Breast epithelium (tissue), 4 donors: ENCODE data around the gene FAN1. TPM values are rescaled to one million over a fixed set of nuclear protein-coding genes. Genes with fewer than 3 reads are reported as not detected.
A peak's percentile ranks its signal among the peaks of the same experiment; 100 is the strongest.

Source experiments
- DNase-seq, 2 donors: peaks; one replicate each; pipeline ENCODE4 v3.0.0-alpha.2; 2019; ENCODE audit warnings: low spot score in 2 of 2
- H3K27ac ChIP-seq, 2 donors: fragments of 200-600 bp; sonication (generic) in 1 of 2; one replicate each; pipeline ENCODE4 v1.5.1; 2016 to 2019; ENCODE audit warnings: mild to moderate bottlenecking in 1 of 2
- H3K27me3 ChIP-seq, 2 donors: fragments of 200-600 bp; sonication (generic) in 1 of 2; one replicate each; pipeline versions ENCODE4 v1.5.1 to v1.6.0; 2017 to 2019; ENCODE audit warnings: control low read depth in 1 of 2, mild to moderate bottlenecking in 1 of 2
- H3K36me3 ChIP-seq: fragments of 200-600 bp; one replicate; pipeline ENCODE4 v1.5.1; 2019
- H3K4me1 ChIP-seq, 2 donors: fragments of 200-600 bp; sonication (generic); one replicate each; pipeline ENCODE4 v1.5.1; 2016 to 2019; ENCODE audit warnings: control low read depth in 1 of 2
- H3K4me3 ChIP-seq, 3 donors: fragments of 200-600 bp; sonication (generic); 1 replicate in 2 of 3; 2 replicates in 1 of 3; pipeline ENCODE4 v1.5.1; 2016 to 2019; ENCODE audit warnings: mild to moderate bottlenecking in 3 of 3, moderate library complexity in 2 of 3
- H3K9me3 ChIP-seq, 2 donors: fragments of 200-600 bp; sonication (generic) in 1 of 2; one replicate each; pipeline ENCODE4 v1.5.1; 2016 to 2019; ENCODE audit warnings: control low read depth in 1 of 2
- POLR2A ChIP-seq: fragments of 450-650 bp; IDR thresholded peaks from one replicate; pipeline ENCODE4 v1.6.1; 2016; ENCODE audit warnings: antibody characterized with exemption, mild to moderate bottlenecking, moderate library complexity
- POLR2AphosphoS5 ChIP-seq, 3 donors: sonication (generic); formaldehyde crosslinking; IDR thresholded peaks; one replicate each; pipeline ENCODE4 v1.6.1; 2017; ENCODE audit warnings: antibody characterized with exemption in 3 of 3
- intact Hi-C: fragments of 100-400 bp; cut with DNase I; formaldehyde crosslinking; loops from one replicate; pipeline ENCODE4 v1.15.1; 2023; ENCODE audit warnings: low total_unique reads
- total RNA-seq, 3 donors: library from RNA; depleted of rRNA; stranded (reverse); fragments of >200 nt; gene quantifications; one replicate each; pipeline ENCODE4 v1.1.0, GENCODE V29; 2016
- TF ChIP-seq, protein P1 (sequence below), 3 donors: fragments of 450-650 bp; IDR thresholded peaks; one replicate each; pipeline ENCODE4 v1.5.1; 2016 to 2017; ENCODE audit warnings: antibody characterized with exemption in 3 of 3, mild to moderate bottlenecking in 3 of 3, moderate library complexity in 3 of 3

FAN1 gene
- total RNA-seq, 3 donors from 2014 or later: 13.1 to 20.9 (median 15.4) TPM

DNA sequence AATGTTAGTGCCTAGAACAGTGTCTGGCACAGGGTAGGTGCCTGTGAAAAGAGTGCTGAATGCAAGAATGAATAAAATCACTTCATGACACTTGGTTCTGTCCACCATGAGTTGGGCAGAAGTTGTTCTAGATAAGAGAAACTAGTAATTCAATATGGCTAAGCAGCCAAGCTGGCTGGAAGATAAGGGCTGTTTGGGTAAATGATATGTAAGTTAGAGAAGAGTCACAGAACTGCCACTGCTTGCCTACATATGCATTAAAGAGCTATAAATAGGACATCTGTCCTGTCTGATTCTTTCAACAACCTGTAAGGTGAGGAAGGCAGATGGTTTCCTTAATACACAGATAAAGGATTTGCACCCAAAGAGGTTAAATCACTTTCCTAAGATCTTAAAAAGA is 74.6 kb downstream of the FAN1 start:
- no peaks in the 10 kb centered on the region for H3K4me1 ChIP-seq
- H3K36me3 ChIP-seq: no peaks in the 10 kb centered on the region
- TF ChIP-seq, protein P1, sequence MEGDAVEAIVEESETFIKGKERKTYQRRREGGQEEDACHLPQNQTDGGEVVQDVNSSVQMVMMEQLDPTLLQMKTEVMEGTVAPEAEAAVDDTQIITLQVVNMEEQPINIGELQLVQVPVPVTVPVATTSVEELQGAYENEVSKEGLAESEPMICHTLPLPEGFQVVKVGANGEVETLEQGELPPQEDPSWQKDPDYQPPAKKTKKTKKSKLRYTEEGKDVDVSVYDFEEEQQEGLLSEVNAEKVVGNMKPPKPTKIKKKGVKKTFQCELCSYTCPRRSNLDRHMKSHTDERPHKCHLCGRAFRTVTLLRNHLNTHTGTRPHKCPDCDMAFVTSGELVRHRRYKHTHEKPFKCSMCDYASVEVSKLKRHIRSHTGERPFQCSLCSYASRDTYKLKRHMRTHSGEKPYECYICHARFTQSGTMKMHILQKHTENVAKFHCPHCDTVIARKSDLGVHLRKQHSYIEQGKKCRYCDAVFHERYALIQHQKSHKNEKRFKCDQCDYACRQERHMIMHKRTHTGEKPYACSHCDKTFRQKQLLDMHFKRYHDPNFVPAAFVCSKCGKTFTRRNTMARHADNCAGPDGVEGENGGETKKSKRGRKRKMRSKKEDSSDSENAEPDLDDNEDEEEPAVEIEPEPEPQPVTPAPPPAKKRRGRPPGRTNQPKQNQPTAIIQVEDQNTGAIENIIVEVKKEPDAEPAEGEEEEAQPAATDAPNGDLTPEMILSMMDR (IDR thresholded peaks at IDR 0.05): no peak
- TF ChIP-seq POLR2A: no peak
- TF ChIP-seq POLR2AphosphoS5 (IDR thresholded peaks at IDR 0.05): no peak
- no peaks in the 10 kb centered on the region for H3K27me3 ChIP-seq
- intact Hi-C loops: no loop called here
- H3K4me3 ChIP-seq: no peak overlapping the region
- no peaks in the 10 kb centered on the region for H3K9me3 ChIP-seq
- H3K27ac ChIP-seq: no peak overlapping the region
- DNase-seq: no peak

DNA sequence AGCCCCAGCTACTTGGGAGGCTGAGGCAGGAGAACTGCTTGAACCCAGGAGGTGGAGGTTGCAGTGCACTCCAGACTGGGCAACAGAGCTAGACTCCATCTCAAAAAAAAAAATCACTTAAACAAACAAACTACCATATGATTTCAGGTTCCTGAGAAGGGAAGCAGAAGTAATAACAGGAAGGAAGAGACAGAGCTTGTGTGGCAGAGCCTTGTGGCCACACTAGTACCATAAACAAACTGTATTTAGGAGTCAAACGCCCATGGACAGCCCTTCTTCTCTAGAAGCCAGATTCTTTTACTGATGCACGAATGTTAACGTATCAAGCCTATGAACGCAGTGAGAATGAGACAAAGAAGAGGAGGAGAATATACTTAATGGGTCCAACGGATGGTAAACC is 75.7 kb downstream of the FAN1 start:
- TF ChIP-seq POLR2AphosphoS5 (IDR thresholded peaks at IDR 0.05) (no peak), POLR2A (no peak)
- TF ChIP-seq, protein P1 (IDR thresholded peaks at IDR 0.05): no peak
- intact Hi-C loops: no loop called here
- no peaks in the 10 kb centered on the region for H3K27me3 ChIP-seq
- H3K4me1 ChIP-seq: no peaks in the 10 kb centered on the region
- no peak overlapping the region for H3K27ac ChIP-seq
- H3K9me3 ChIP-seq: no peaks in the 10 kb centered on the region
- DNase-seq: no peak
- no peak overlapping the region for H3K4me3 ChIP-seq
- no peaks in the 10 kb centered on the region for H3K36me3 ChIP-seq

DNA sequence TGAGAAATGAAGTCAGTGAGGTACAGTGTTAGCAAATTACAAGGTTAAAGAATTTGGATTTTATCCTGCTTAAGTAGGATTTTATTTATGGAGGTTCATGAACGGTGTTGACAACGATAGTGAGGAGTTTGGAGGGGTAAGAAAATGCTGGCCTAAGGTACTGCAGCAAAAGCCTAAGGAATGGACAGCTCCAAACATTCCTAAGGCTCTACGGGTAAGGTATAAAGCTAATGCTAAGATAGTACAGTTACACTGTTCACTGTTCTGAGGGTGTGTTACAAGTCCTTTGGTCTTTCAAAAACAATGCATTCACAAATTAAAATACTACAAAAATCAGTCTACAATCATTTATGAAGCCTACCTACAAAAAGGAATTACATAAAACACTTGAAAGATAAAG is 80.4 kb downstream of the FAN1 start:
- Histone ChIP-seq H3K27ac (peak overlapping the region; percentile 3 to 61), H3K36me3 (no peaks in the 10 kb centered on the region), H3K4me3 (no peak overlapping the region), H3K9me3 (no peaks in the 10 kb centered on the region), H3K4me1 (no peaks in the 10 kb centered on the region), H3K27me3 (no peaks in the 10 kb centered on the region)
- intact Hi-C loops: no loop called here
- no peak for DNase-seq
- TF ChIP-seq, protein P1 (IDR thresholded peaks at IDR 0.05): no peak
- no peak for TF ChIP-seq POLR2A
- no peak for TF ChIP-seq POLR2AphosphoS5 (IDR thresholded peaks at IDR 0.05)

DNA sequence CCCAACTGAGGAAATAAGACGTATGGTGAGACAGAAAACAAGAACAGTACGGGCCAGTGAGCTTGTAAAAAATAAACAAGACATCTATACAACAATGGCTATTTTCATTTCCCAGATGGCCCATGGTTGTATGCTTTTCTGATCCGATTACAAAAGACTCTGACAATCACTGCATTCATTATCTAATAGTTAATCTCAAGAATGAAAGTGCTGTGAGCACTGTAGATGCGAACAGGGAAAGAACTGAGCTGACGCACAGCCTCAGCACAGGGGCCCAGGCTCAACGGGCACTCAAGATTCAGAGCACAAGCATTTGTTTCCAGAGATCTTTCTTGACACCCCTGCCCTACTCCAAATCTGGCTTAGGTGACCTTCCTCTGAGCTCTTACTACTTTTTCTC is 80.8 kb downstream of the FAN1 start:
- Histone ChIP-seq H3K36me3 (no peaks in the 10 kb centered on the region), H3K9me3 (no peaks in the 10 kb centered on the region), H3K27me3 (no peaks in the 10 kb centered on the region), H3K27ac (peak overlapping the region; percentile 3 to 61), H3K4me3 (peak overlapping the region in 1 of 3 donors; percentile 12), H3K4me1 (no peaks in the 10 kb centered on the region)
- DNase-seq: no peak
- intact Hi-C loops: no loop called here
- TF ChIP-seq POLR2A (no peak), POLR2AphosphoS5 (IDR thresholded peaks at IDR 0.05) (no peak)
- TF ChIP-seq, protein P1 (IDR thresholded peaks at IDR 0.05): no peak

DNA sequence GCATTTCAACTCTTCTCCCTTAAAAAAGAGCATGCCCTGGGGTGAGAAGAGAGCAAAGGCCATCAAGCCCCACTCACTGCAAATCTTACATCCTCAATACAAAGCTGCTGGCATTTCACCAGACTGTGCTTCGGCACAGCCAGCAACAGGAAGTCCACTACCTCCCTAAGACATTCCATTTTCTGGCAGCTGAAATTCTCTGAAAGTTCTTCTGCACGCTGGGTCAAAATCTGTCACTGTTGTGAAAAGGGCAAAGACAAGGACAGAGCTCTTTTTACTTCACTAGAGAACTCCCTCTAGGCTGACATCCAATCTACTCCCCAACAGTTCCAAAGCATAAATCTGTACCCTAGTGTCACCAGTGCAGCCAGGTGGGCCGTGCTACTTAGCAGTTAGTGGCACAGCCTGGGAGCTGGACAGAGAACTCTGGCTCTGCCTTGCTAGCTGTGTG is 81.4 kb downstream of the FAN1 start:
- Histone ChIP-seq H3K9me3 (no peaks in the 10 kb centered on the region), H3K4me3 (no peak overlapping the region), H3K36me3 (no peaks in the 10 kb centered on the region), H3K4me1 (no peaks in the 10 kb centered on the region), H3K27ac (peak overlapping the region in 1 of 2 donors; percentile 61), H3K27me3 (no peaks in the 10 kb centered on the region)
- TF ChIP-seq POLR2AphosphoS5 (IDR thresholded peaks at IDR 0.05): no peak
- TF ChIP-seq, protein P1 (IDR thresholded peaks at IDR 0.05): no peak
- no peak for TF ChIP-seq POLR2A
- intact Hi-C loops: no loop called here
- no peak for DNase-seq
